Heart left ventricle (tissue), 16 donors: ENCODE results near the gene THOC7. TPM values are rescaled to one million over a fixed set of nuclear protein-coding genes. Genes with fewer than 3 reads are reported as not detected.

Experiments
- ATAC-seq, 4 donors: fragments of 200-7000 bp; cut with Tn5 transposase; one replicate each; pipeline ENCODE4 v1.9.1; 2020 to 2022; ENCODE audit warnings: moderate library complexity in 4 of 4, mild to moderate bottlenecking in 3 of 4, moderate number of reproducible peaks in 1 of 4
- DNase-seq, 5 donors: peaks; one replicate each; pipeline ENCODE4 v3.0.0-alpha.2; 2020
- H3K27ac ChIP-seq, 12 donors: fragments of 200-600 bp; sonication (generic) in 4 of 12; one replicate each; pipeline versions ENCODE4 v1.5.0 to v1.8.0; 2016 to 2022; ENCODE audit warnings: mild to moderate bottlenecking in 2 of 12
- H3K27me3 ChIP-seq, 9 donors: fragments of 200-600 bp; sonication (generic) in 2 of 9; one replicate each; pipeline versions ENCODE4 v1.5.1 to v1.8.0; 2016 to 2022; ENCODE audit warnings: mild to moderate bottlenecking in 3 of 9
- H3K36me3 ChIP-seq, 9 donors: fragments of 200-600 bp; sonication (generic) in 2 of 9; one replicate each; pipeline versions ENCODE4 v1.5.0 to v1.8.0; 2018 to 2022; ENCODE audit warnings: mild to moderate bottlenecking in 2 of 9
- H3K4me1 ChIP-seq, 12 donors: fragments of 200-600 bp; sonication (generic) in 4 of 12; one replicate each; pipeline versions ENCODE4 v1.5.0 to v1.8.0; 2016 to 2022; ENCODE audit warnings: mild to moderate bottlenecking in 3 of 12
- H3K4me3 ChIP-seq, 12 donors: fragments of 200-600 bp; sonication (generic) in 4 of 12; one replicate each; pipeline versions ENCODE4 v1.5.0 to v1.8.0; 2017 to 2022; ENCODE audit warnings: mild to moderate bottlenecking in 9 of 12, moderate library complexity in 4 of 12
- H3K9me3 ChIP-seq, 12 donors: fragments of 200-600 bp; sonication (generic) in 4 of 12; one replicate each; pipeline versions ENCODE4 v1.5.0 to v1.8.0; 2016 to 2022; ENCODE audit warnings: mild to moderate bottlenecking in 1 of 12
- POLR2A ChIP-seq, 2 donors: fragments of 450-650 bp; IDR thresholded peaks; one replicate each; pipeline ENCODE4 v1.6.1; 2017; ENCODE audit warnings: antibody characterized with exemption in 2 of 2, mild to moderate bottlenecking in 2 of 2, moderate library complexity in 2 of 2
- WGBS, 4 donors: extraction: QIAGEN DNeasy Blood & Tissue Kit in 2 of 4; methylation state at CpG; one replicate each; pipeline versions ENCODE4 v1.1.5 to v1.1.7; 2013 to 2018; 5-methylcytosine and 5-hydroxymethylcytosine counted together
- intact Hi-C, 10 donors: fragments of 100-400 bp; cut with DNase I; formaldehyde crosslinking; loops; one replicate each; pipeline versions ENCODE4 v1.11.1 to v1.14.2; 2022
- polyA plus RNA-seq, 2 donors: library from polyadenylated mRNA; stranded (reverse); fragments of 200-250 nt; gene quantifications; one replicate each; pipeline ENCODE4 v1.2.3, GENCODE V29; 2013
- total RNA-seq, 9 donors: library from RNA; depleted of rRNA in 2 of 9; stranded (reverse); fragments of >200 nt in 2 of 9; fragmentation: NEBNext Ultra II Directional in 3 of 9; extraction: Animal tissue kit (Norgen Biotek cat#: 25700) in 3 of 9; gene quantifications; one replicate each; pipeline versions ENCODE4 v1.1.0 to v1.2.4, GENCODE V29; 2016 to 2023
- TF ChIP-seq, protein P1 (sequence below), 12 donors: fragments of 200-600 bp; sonication (generic) in 4 of 12; IDR thresholded peaks; one replicate each; pipeline versions ENCODE4 v1.5.0 to v1.8.0; 2018 to 2022; ENCODE audit warnings: antibody characterized with exemption in 12 of 12, mild to moderate bottlenecking in 5 of 12
- donor health status: ischemic (EF 13 %, LVEDD 7.1; RV severe dilation, severe dysfunction).
- donor health status: healthy with polysubstance abuse.
- donor health status: DM: no; HTN: yes; CAD: no.
- donor health status: DM: no; HTN: no; CAD: no.
- donor health status: ischemic (EF 25% LVEDD 6.9; RV normal size, moderate dysfunction).
- donor health status: ischemic (EF 25% LVEDD 5.7; RV mildly dilated, moderate dysfunction).
- donor health status: healthy.
- donor health status: DM: yes; HTN: yes; CAD: no.
- donor health status: ischemic (EF 35%, LVEDD 5.7; RV mildly dilated, moderate dysfunction).
- donor health status: nonischemic (EF 11% LVEDD 7.7; RV severe dilation, severe dysfunction).
- donor health status: DM: yes; HTN: yes; CAD: no.
- donor health status: PGD.
- donor health status: ischemic (EF 29% LVEDD 5.4; RV normal size, mild dysfunction).
- donor health status: nonischemic (EF 23%, LVEDD 6.1; RV moderate dilation, normal function).

The THOC7 gene
- total and polyA plus RNA-seq, 11 donors, result 63.6 to 171 (median 77.4) TPM

DNA sequence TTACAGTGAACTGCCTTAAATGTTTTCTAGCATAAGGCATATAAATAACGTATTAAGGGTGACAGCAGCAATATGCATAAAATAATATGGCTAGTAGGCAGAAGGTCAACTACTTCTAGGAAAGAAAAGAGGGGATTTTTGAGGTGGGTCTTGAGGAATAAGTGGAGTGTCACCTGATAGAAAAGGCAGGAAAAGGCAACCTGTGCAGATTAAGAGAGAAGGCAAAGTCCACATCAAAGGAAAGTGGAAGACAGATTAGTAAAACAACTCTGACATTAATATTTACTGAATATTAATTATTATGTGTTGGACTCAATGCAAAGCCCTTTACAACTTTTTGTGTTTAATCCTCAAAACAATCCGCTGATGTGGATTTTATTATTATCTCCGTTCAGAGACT, 2.8 kb downstream of the THOC7 start:
- Histone ChIP-seq H3K9me3 (no peaks in the 10 kb centered on the region), H3K36me3 (no peaks in the 10 kb centered on the region), H3K27me3 (no peaks in the 10 kb centered on the region), H3K27ac (no peak overlapping the region), H3K4me3 (no peak overlapping the region), H3K4me1 (peaks cover 3 to 22% (median 15%) of the 10 kb centered on the region in 12 donors)
- intact Hi-C loops, result loop anchor here in 6 of 10 donors (5.0 to 10.0 kb wide), 3 partner anchors 52 to 134 kb away; partner anchors contain the start of gene SCAANT1 (in 4 of the 6)
- TF ChIP-seq, protein P1, sequence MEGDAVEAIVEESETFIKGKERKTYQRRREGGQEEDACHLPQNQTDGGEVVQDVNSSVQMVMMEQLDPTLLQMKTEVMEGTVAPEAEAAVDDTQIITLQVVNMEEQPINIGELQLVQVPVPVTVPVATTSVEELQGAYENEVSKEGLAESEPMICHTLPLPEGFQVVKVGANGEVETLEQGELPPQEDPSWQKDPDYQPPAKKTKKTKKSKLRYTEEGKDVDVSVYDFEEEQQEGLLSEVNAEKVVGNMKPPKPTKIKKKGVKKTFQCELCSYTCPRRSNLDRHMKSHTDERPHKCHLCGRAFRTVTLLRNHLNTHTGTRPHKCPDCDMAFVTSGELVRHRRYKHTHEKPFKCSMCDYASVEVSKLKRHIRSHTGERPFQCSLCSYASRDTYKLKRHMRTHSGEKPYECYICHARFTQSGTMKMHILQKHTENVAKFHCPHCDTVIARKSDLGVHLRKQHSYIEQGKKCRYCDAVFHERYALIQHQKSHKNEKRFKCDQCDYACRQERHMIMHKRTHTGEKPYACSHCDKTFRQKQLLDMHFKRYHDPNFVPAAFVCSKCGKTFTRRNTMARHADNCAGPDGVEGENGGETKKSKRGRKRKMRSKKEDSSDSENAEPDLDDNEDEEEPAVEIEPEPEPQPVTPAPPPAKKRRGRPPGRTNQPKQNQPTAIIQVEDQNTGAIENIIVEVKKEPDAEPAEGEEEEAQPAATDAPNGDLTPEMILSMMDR (IDR thresholded peaks at IDR 0.05), result no peak
- no peak for TF ChIP-seq POLR2A (IDR thresholded peaks at IDR 0.05)
- DNase-seq, result no peak
- ATAC-seq, result no peak
- 86 to 94% (median 93%) methylated on average over 3 of the region's 3 CpGs for WGBS, 4 donors

DNA sequence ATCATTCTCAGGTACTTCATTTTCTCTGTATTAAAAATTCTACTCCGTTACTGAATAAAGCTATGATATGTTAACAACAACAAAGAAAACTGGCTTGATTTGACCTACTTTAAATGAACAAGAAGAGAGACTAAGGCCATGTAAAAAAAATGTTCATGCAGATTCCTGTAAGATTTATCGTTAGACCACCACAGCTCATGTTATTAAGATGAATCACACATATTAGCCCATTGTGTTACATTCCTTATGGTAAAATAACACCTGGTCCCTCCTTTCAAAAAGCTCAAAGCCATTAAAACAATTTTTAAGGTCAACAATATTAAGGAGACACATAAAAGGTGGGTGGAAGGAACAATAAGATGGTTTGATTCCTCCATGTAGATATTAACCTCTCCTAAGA, 6.3 kb downstream of the THOC7 start:
- Histone ChIP-seq H3K27me3 (no peaks in the 10 kb centered on the region), H3K27ac (no peak overlapping the region), H3K9me3 (no peaks in the 10 kb centered on the region), H3K4me3 (no peak overlapping the region), H3K4me1 (peaks cover 0 to 10% (median 5%) of the 10 kb centered on the region in 12 donors), H3K36me3 (no peaks in the 10 kb centered on the region)
- no peak for DNase-seq
- ATAC-seq, result no peak
- TF ChIP-seq, protein P1 (IDR thresholded peaks at IDR 0.05), result no peak
- TF ChIP-seq POLR2A (IDR thresholded peaks at IDR 0.05), result no peak
- WGBS, 4 donors, result 94 to 99% (median 98%) methylated on average over 2 of the region's 2 CpGs
- intact Hi-C loops, result no loop called here

DNA sequence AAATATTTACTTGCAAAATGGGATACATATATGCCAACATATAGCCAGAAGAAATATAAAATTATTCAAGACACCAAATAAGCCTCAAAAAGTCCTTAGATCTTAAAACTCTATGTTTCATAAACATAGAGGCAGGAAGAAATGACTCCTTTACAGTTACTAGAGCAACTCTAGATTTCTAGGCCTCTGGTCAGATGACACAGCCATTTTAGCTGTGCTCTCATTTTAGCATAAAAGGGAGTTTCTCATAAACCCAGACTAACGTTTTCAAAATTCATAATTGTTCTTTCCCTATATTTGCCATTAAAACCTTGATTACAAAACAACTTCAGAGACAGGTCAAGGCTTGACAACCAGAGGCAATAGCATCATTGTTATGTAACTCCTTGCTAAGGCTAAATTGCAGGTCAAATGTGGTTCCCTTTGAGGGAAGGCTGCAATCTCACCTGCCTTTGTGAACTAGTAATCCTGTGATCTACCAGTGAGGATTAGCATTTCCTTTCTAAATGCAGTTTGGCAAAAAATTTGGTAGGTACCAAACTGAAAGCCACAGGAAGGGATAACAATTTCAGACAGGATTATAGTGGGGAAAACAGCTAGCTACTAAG, 8.2 kb downstream of the THOC7 start:
- H3K27me3 ChIP-seq, result no peaks in the 10 kb centered on the region
- no peak overlapping the region for H3K27ac ChIP-seq
- no peaks in the 10 kb centered on the region for H3K9me3 ChIP-seq
- ATAC-seq, result no peak
- H3K4me3 ChIP-seq, result no peak overlapping the region
- H3K36me3 ChIP-seq, result no peaks in the 10 kb centered on the region
- TF ChIP-seq, protein P1 (IDR thresholded peaks at IDR 0.05), result no peak
- no peak for TF ChIP-seq POLR2A (IDR thresholded peaks at IDR 0.05)
- WGBS, 4 donors, result 51 to 73% (median 65%) methylated on average over 1 of the region's 1 CpG
- intact Hi-C loops, result no loop called here
- DNase-seq, result no peak
- H3K4me1 ChIP-seq, result peaks cover 0 to 8% (median 0%) of the 10 kb centered on the region in 12 donors

DNA sequence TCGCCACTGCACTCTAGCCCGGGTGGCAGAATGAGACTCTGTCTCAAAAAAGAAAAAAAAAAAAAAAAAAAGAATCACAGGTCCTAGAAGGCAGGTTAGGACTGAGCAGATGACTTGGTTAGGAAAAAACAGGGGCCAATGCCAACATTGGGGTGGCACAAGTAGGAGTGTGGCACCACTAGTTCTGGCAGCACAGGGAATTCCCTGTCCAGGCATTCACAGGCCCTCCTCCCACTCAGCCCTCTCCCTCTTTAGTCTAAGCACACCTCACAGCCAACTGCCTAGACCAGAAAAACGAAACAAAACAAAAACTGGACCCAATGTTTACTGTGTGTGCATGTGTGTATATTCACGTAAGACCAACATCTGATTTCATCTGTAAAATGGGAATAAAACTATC, 10.5 kb downstream of the THOC7 start:
- intact Hi-C loops, result no loop called here
- Histone ChIP-seq H3K36me3 (no peaks in the 10 kb centered on the region), H3K9me3 (no peaks in the 10 kb centered on the region), H3K4me3 (no peak overlapping the region), H3K27ac (no peak overlapping the region), H3K27me3 (no peaks in the 10 kb centered on the region), H3K4me1 (peaks cover 0 to 5% (median 0%) of the 10 kb centered on the region in 12 donors)
- DNase-seq, result no peak
- TF ChIP-seq, protein P1 (IDR thresholded peaks at IDR 0.05), result no peak
- TF ChIP-seq POLR2A (IDR thresholded peaks at IDR 0.05), result no peak
- WGBS, 4 donors, result 87 to 95% (median 89%) methylated on average over 4 of the region's 4 CpGs
- no peak for ATAC-seq
